ENCODE results near the gene TMEFF2.

Gene TMEFF2

GRCh38 chr2:192016265-192016664 lies 178.5 kb downstream of the TMEFF2 start:
- Histone ChIP-seq H3K4me1 (ENCODE audit: insufficient read depth, insufficient read length) (no peaks in the 10 kb centered on the region), H3K9ac (ENCODE audit: insufficient read length, low read depth) (no peak overlapping the region), H3K36me3 (ENCODE audit: insufficient read depth, insufficient read length, low read length) (no peaks in the 10 kb centered on the region), H3K4me3 (ENCODE audit: insufficient read length, low read depth) (no peak overlapping the region), H3K27me3 (ENCODE audit: insufficient read depth, insufficient read length) (no peaks in the 10 kb centered on the region), H3K9me3 (ENCODE audit: insufficient read depth, low read length) (no peaks in the 10 kb centered on the region)
- no peak for DNase-seq (ENCODE audit: low read depth, low spot score)
- TF ChIP-seq ZNF274 (IDR thresholded peaks at IDR 0.05; ENCODE audit: low read depth, low read length) (no peak), YY1 (IDR thresholded peaks at IDR 0.05; ENCODE audit: insufficient read depth, insufficient read length) (no peak), SUZ12 (IDR thresholded peaks at IDR 0.05; ENCODE audit: extremely low read depth, insufficient read depth, insufficient read length) (no peak)

DNA sequence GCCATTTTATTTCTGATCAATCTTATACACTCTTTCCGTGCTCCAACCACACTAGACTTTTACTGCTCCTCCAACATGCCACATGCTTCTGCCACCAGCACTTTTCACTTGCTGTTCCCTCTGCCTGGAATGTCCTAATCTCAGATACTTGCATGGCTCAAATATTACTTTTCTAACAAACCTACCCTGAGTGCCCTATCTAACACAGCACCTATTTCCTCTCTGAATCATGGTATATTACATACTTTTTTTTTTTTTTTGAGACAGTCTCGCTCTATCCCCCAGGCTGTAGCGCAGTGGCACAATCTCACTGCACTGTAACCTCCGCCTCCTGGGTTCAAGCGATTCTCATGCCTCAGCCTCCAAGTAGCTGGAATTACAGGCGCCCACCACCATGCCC lies 181.5 kb downstream of the TMEFF2 start:
- H3K4me3 ChIP-seq (ENCODE audit: insufficient read length, low read depth), result no peak overlapping the region
- no peaks in the 10 kb centered on the region for H3K4me1 ChIP-seq (ENCODE audit: insufficient read depth, insufficient read length)
- H3K9me3 ChIP-seq (ENCODE audit: insufficient read depth, low read length), result no peaks in the 10 kb centered on the region
- H3K9ac ChIP-seq (ENCODE audit: insufficient read length, low read depth), result no peak overlapping the region
- H3K36me3 ChIP-seq (ENCODE audit: insufficient read depth, insufficient read length, low read length), result no peaks in the 10 kb centered on the region
- DNase-seq (ENCODE audit: low read depth, low spot score), result no peak
- TF ChIP-seq YY1 (IDR thresholded peaks at IDR 0.05; ENCODE audit: insufficient read depth, insufficient read length), result no peak
- no peak for TF ChIP-seq ZNF274 (IDR thresholded peaks at IDR 0.05; ENCODE audit: low read depth, low read length)
- TF ChIP-seq SUZ12 (IDR thresholded peaks at IDR 0.05; ENCODE audit: extremely low read depth, insufficient read depth, insufficient read length), result no peak
- H3K27me3 ChIP-seq (ENCODE audit: insufficient read depth, insufficient read length), result no peaks in the 10 kb centered on the region

DNA sequence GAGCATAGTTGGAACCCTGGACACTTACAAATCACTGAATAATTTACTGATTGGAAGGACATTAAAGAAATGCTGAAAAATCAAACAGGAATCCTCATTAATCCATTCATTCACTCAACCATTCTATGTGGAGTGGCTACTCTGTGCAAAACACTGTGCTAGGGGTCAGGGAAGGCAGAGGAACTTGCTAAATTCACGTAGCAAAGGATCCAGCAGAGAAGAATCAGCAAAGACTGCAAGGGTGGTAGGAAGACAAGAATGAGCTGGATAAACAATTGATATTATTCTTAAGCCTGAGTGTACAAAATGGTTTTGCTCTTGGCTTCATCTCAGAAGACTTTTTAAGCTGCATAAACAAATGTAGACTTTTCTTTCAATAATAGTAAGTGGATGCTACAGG lies 183.5 kb downstream of the TMEFF2 start:
- H3K27me3 ChIP-seq (ENCODE audit: insufficient read depth, insufficient read length), result no peaks in the 10 kb centered on the region
- no peaks in the 10 kb centered on the region for H3K9me3 ChIP-seq (ENCODE audit: insufficient read depth, low read length)
- no peak overlapping the region for H3K9ac ChIP-seq (ENCODE audit: insufficient read length, low read depth)
- no peak for DNase-seq (ENCODE audit: low read depth, low spot score)
- H3K4me3 ChIP-seq (ENCODE audit: insufficient read length, low read depth), result no peak overlapping the region
- TF ChIP-seq SUZ12 (IDR thresholded peaks at IDR 0.05; ENCODE audit: extremely low read depth, insufficient read depth, insufficient read length) (no peak), YY1 (IDR thresholded peaks at IDR 0.05; ENCODE audit: insufficient read depth, insufficient read length) (no peak), ZNF274 (IDR thresholded peaks at IDR 0.05; ENCODE audit: low read depth, low read length) (no peak)
- H3K4me1 ChIP-seq (ENCODE audit: insufficient read depth, insufficient read length), result no peaks in the 10 kb centered on the region
- H3K36me3 ChIP-seq (ENCODE audit: insufficient read depth, insufficient read length, low read length), result no peaks in the 10 kb centered on the region

- Histone ChIP-seq H3K9ac (ENCODE audit: insufficient read length, low read depth) (no peak overlapping the region), H3K27me3 (ENCODE audit: insufficient read depth, insufficient read length) (no peaks in the 10 kb centered on the region), H3K9me3 (ENCODE audit: insufficient read depth, low read length) (no peaks in the 10 kb centered on the region), H3K4me1 (ENCODE audit: insufficient read depth, insufficient read length) (no peaks in the 10 kb centered on the region), H3K4me3 (ENCODE audit: insufficient read length, low read depth) (no peak overlapping the region), H3K36me3 (ENCODE audit: insufficient read depth, insufficient read length, low read length) (no peaks in the 10 kb centered on the region)
- TF ChIP-seq SUZ12 (IDR thresholded peaks at IDR 0.05; ENCODE audit: extremely low read depth, insufficient read depth, insufficient read length) (no peak), ZNF274 (IDR thresholded peaks at IDR 0.05; ENCODE audit: low read depth, low read length) (no peak), YY1 (IDR thresholded peaks at IDR 0.05; ENCODE audit: insufficient read depth, insufficient read length) (no peak)
- no peak for DNase-seq (ENCODE audit: low read depth, low spot score)
Observed at GRCh38 chr2:192010073-192010472, 184.7 kb downstream of the TMEFF2 start.

- TF ChIP-seq ZNF274 (IDR thresholded peaks at IDR 0.05; ENCODE audit: low read depth, low read length) (no peak), YY1 (IDR thresholded peaks at IDR 0.05; ENCODE audit: insufficient read depth, insufficient read length) (no peak), SUZ12 (IDR thresholded peaks at IDR 0.05; ENCODE audit: extremely low read depth, insufficient read depth, insufficient read length) (no peak)
- no peak overlapping the region for H3K4me3 ChIP-seq (ENCODE audit: insufficient read length, low read depth)
- H3K27me3 ChIP-seq (ENCODE audit: insufficient read depth, insufficient read length), result no peaks in the 10 kb centered on the region
- DNase-seq (ENCODE audit: low read depth, low spot score), result no peak
- H3K36me3 ChIP-seq (ENCODE audit: insufficient read depth, insufficient read length, low read length), result no peaks in the 10 kb centered on the region
- no peaks in the 10 kb centered on the region for H3K4me1 ChIP-seq (ENCODE audit: insufficient read depth, insufficient read length)
- H3K9ac ChIP-seq (ENCODE audit: insufficient read length, low read depth), result no peak overlapping the region
- H3K9me3 ChIP-seq (ENCODE audit: insufficient read depth, low read length), result 0 out of 2 replicates have a peak, but pooled peaks cover 6% of the 10 kb centered on the region
Observed at GRCh38 chr2:192007581-192008228, 187.0 kb downstream of the TMEFF2 start.

- TF ChIP-seq SUZ12 (IDR thresholded peaks at IDR 0.05; ENCODE audit: extremely low read depth, insufficient read depth, insufficient read length) (no peak), YY1 (IDR thresholded peaks at IDR 0.05; ENCODE audit: insufficient read depth, insufficient read length) (no peak), ZNF274 (IDR thresholded peaks at IDR 0.05; ENCODE audit: low read depth, low read length) (no peak)
- Histone ChIP-seq H3K36me3 (ENCODE audit: insufficient read depth, insufficient read length, low read length) (no peaks in the 10 kb centered on the region), H3K4me1 (ENCODE audit: insufficient read depth, insufficient read length) (no peaks in the 10 kb centered on the region), H3K27me3 (ENCODE audit: insufficient read depth, insufficient read length) (no peaks in the 10 kb centered on the region), H3K4me3 (ENCODE audit: insufficient read length, low read depth) (no peak overlapping the region), H3K9me3 (ENCODE audit: insufficient read depth, low read length) (0 out of 2 replicates have a peak, but pooled peaks cover 17% of the 10 kb centered on the region), H3K9ac (ENCODE audit: insufficient read length, low read depth) (no peak overlapping the region)
- no peak for DNase-seq (ENCODE audit: low read depth, low spot score)
Observed at GRCh38 chr2:192005211-192005610, 189.5 kb downstream of the TMEFF2 start.

DNA sequence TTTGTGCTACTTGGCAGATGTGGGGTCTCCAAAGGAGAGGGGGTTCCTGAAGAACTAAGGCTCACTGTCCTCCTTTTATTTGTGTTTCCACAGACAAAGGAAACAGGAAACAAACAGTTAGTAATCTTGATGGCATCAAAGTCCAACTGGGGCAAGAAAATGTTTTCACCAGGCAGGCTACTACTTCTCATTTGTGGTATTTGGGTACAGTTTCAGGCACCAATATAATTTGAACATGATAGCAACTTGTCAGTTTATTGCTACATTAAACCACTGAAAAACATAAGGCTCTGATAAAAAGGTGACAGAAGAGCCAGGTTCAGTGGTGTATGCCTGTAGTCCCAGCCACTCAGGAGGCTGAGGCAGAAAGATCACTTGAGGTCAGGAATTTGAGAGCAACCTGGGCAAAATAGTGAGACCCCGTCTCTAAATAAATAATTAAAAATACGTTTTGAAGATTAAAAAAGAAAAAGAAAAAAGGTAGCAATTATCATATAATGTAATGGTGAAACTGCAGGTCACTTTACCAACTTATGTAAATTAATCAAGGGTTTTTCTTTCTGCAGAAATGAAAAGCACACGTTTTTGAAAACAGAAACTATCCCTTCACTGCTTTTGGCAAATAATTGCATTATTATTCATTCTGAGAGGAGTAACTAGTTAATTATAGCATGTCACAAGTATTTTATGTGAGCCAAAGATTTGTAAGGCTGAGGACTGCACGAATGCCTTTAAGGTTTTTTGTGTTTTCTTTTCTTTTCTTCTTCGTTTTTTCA lies 190.4 kb downstream of the TMEFF2 start:
- TF ChIP-seq SUZ12 (IDR thresholded peaks at IDR 0.05; ENCODE audit: extremely low read depth, insufficient read depth, insufficient read length), result no peak
- no peak for TF ChIP-seq ZNF274 (IDR thresholded peaks at IDR 0.05; ENCODE audit: low read depth, low read length)
- TF ChIP-seq YY1 (IDR thresholded peaks at IDR 0.05; ENCODE audit: insufficient read depth, insufficient read length), result no peak
- no peaks in the 10 kb centered on the region for H3K27me3 ChIP-seq (ENCODE audit: insufficient read depth, insufficient read length)
- 0 out of 2 replicates have a peak, but pooled peaks cover 17% of the 10 kb centered on the region for H3K9me3 ChIP-seq (ENCODE audit: insufficient read depth, low read length)
- no peak overlapping the region for H3K9ac ChIP-seq (ENCODE audit: insufficient read length, low read depth)
- no peaks in the 10 kb centered on the region for H3K36me3 ChIP-seq (ENCODE audit: insufficient read depth, insufficient read length, low read length)
- no peaks in the 10 kb centered on the region for H3K4me1 ChIP-seq (ENCODE audit: insufficient read depth, insufficient read length)
- no peak for DNase-seq (ENCODE audit: low read depth, low spot score)
- H3K4me3 ChIP-seq (ENCODE audit: insufficient read length, low read depth), result no peak overlapping the region

Measured in NT2/D1 (cell line).